GM21423 (cell line): ENCODE data around the gene ARMH2.

Experiments used
- ATAC-seq: cut with Tn5 transposase; IDR thresholded peaks from one replicate; pipeline ENCODE4 v1.9.1; 2021; ENCODE audit warnings: mild to moderate bottlenecking, moderate library complexity; ENCODE audit not compliant: unreplicated experiment

Gene ARMH2

DNA sequence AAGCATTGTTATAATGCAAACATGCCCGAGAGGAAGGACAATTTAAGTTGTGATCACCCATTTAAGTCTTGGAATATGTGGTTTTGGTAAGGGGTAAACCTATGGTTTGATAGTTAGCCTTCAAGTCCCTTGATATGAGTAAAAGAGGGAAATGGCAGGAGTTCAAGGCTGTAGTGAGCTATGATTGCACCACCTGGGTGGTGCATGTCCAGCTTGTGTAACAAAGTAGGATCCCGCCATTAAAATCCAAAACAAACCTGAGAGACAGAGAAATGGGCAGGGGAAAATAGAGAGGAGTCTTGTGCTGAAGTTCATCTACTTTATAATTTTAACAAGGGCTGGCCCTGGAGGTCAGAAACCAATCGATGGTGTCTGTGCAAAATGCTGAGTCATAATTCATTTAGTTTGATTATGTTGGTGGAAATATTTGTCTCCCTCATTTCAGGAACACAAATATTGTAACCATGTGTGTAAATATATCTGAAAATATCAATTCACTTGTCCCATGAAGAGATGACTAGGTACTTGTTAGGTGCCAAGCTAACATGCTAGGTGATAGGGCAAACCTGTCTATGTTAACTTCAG, 23.2 kb upstream of the ARMH2 start:
- no peak for ATAC-seq

DNA sequence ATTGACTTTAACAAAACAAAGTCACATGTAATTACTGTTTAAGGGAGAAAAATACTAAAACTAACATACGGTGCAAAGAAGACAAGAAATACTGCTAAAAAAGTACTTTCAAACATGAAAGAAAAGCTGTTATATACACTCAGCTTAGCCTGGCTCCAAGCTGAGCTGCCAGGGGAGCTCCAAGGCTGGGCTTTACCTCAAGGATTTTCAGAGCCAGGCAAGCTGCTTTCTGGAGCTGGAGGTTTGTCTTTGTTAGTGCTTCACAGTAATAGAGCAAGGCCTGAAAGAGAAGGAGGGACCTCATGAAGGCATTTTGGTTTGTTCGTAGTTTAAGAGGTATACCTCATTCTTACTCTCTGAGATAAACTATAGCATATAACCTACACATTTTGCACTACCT, 19.6 kb upstream of the ARMH2 start:
- ATAC-seq: no peak

DNA sequence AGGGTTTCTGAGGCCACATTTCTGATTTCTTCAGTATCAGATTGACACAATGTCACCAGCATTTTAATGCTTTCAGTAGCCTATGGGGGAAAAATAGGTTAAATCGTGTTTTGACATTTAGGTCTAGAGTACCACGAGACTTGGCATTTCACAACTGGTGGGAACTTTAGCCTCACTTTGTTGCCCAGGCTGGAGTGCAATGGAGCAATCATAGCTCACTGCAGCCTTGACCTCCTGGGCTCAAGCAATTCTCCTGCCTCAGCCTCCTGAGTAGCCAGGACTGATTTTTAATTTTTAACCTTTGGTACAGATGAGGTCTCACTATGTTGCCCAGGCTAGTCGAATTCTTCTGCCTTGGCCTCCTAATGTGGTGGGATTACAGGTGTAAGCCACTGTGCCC, 11.0 kb upstream of the ARMH2 start:
- no peak for ATAC-seq

DNA sequence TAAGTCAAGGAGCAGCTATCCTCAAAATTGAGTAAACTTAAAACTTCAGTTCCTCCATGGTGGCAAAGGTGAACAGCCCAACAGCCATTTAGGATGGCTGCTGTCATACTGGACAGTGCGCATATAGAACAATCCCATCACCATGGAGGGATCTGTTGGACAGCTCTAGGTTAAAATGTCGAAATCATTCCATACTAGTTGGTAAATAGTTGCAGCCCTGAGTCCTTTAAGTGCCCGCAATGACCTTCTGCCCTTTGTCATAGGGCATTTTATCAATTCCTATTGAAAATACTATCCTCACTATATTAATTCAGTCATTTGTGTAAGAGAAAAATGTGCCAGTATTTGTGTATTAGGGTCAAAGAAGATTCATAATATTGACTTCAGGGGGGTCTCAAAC, 8.9 kb upstream of the ARMH2 start:
- no peak for ATAC-seq

DNA sequence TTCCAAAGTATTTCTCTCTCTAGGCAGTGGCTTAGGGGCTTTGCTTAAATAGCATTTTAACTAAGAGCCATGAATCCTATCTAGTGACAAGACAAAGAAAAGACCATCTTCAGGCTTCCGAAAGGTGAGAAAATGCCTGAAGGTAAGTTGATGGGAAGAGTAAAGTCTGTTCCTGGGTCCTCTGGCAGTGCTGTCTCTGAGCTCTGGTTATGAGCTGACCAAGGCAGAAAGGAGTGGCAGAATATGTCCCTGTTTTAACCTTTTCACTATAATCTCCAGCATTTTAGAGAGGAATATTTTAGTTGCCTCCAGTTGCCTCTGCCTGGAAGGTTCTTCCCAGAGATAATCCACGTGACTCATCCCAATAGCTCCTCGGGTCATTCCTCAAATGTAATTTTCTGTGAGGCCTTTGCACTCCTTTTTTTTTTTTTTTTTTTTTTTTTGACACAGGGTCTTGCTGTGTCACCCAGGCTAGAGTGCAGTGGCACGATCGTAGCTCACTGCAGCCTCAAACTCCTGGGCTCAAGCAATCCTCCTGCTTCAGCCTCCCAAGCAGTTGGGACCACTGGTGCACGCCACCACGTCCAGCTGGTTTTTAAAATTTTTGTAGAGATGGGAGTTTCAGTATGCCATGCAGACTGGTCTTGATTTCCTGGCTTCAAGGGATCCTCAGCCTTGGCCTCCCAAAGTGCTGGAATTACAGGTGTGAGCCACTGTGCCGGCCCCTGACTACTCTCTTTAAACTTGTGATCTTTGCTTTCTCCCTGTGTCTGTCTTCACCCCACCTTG, 3.7 kb upstream of the ARMH2 start:
- no peak for ATAC-seq

DNA sequence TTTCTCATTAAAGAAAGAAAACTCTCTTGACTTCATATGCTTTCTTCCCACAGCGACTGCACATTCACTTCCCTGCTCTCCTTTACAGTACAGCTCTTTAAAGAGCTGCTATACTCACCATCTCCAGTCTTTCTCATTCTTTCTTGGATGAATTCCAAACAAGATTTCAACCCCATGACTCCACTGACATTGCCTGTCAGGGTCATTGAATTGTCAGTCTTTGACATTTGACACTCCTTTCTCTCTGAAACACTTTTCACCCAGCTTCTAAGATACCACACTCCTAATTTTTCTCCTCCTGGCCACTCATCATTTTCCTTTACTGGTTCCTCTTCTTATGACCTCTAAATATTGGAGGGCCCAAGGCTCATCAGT, 811 bp upstream of the ARMH2 start:
- no peak for ATAC-seq

DNA sequence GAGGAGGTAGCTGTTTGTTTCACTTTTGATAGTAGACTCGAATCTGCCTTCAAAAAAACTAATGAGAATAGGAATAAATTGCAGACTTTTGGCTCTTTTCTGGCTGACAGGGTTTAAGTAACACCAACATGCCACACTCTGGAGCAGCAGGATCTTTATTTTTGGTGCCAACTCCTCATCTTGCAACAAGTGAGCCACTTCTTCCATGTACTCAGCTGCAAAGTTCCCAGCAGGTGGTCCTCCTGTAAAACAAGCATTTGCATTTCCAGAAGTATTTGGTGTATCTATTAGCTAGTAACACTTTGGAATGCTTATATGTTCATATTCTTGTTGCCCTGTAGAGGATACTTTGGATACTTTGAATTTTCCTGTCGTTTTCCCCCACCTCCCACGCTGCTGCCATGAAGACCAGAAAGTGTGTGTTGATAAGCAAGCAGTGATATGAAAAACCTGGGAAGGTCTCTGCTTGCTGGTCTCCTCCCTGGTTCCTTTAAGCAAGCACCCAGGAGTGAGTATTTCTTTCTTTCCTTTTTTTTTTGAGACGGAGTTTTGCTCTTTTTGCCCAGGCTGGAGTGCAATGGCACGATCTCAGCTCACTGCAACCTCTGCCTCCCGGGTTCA, 1.0 kb downstream of the ARMH2 start:
- no peak for ATAC-seq

DNA sequence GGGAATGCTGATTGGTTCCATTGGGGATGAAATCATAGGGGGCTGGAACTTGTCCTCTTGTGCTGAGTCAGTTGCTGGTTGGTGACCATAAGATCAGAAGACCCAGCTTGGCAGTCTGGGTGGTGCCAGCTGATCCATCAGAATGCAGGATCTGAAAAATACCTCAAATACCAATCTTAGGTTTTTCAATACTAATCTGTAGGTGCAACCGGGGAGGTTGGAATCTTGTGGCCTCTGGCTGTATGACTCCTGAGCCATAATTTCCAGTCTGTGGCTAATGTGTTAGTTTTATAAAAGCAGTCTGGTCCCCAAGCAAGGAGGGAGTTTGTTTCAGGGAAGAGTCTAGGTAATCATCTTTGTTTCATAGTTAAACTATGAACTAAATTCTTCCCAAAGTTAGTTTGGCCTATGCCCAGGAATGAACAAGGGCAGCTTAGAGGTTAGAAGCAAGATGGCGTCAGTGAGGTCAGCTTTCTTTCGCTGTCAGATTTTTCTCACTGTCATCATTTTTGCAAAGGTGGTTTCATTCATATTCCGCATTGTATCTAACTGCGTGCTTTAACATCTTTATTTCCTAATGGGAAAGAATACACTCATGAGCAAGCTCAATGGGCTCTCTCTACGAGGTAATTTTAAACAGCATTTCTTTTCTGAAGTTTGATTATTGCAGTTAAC, 2.0 kb downstream of the ARMH2 start:
- ATAC-seq: no peak

DNA sequence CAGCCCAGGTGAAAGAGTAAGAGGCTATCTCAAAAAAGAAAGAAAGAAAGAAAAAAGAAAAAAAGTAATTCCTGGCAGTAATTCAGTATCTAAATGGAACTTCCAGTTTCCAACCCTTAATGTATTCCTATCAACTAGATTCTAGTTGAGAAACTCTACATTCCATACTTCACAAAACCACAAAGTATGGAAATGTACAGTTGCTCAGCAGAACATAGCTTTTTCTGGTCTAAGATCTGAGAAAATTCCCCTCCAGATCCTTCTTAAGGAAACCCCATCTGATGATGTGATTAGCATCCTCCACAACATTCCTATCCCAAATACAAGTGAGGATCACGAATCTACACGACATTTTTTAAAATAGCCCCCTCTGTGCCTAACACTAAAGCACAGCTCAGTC, 3.6 kb downstream of the ARMH2 start:
- no peak for ATAC-seq

DNA sequence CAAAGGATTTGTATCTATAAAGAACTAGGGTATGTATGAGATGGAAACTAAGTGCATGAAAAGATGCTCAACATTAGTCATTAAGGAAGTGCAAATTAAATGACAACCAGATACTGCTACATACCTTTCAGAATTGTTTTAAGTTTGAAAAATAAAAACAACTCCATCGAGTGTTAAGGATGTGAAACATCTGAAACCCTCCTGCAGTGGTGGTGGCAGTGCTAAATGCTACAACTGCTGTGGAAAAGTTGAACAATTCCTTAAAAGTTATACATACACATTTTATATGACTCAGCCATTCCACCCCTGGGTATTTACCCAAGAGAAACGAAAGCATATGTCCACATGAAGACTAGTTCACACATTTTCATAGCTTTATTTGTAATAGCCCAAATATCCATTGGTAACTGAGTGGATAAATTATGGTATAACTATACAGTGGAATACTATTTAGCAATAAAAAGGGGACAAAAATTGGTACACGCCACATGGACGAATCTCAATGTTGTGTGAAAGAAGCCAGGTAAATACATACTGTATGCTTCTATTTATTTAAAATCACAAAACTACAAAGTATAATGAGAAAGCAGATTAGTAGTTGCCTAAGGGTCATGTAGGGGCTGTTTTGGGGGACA, 10.6 kb downstream of the ARMH2 start:
- no peak for ATAC-seq

DNA sequence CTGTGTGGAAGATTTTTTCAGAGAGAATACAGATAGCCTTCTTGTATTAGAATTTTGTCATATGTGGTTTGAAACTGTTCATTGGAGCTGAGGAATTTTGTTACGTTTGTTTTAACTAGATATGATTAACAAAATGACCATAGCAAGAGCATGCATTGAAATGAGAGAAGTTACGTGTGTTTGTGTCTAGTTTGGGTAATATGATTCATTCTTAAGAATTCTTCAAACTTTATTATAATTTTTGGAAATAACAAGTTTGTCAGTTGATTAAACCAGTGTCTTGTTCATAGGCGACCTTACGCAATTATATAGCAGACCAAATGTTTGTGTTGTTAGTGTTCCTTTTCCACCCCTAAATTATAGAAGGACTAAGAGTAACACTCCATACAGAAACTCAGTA, 18.5 kb downstream of the ARMH2 start:
- no peak for ATAC-seq

DNA sequence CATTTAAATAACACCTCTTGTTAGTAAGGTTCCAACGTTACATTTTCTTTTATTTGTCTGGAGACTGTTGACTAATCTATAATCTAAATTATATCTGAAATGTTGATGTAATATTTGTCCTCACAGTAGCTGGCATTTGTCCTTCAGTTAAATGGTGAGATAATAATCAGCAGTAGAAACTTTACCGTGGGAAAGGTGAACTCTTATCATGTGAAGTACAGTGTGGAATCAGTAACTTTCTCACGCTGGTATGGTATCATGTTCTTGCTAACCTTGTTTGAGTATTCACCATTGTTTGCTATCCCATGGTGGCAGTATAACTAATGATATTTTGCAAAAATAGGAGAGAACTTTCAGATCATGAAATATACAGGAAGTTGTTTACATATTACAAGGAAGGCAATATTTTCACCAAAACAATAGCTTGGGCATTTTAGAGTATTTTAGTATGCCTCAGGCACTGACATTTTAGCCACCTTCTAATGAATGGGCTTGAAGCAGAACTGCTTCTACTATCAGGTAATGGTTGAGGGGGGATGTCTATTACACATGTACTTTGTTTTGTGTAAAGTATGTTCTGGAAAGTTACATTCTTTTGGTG, 19.2 kb downstream of the ARMH2 start:
- no peak for ATAC-seq

DNA sequence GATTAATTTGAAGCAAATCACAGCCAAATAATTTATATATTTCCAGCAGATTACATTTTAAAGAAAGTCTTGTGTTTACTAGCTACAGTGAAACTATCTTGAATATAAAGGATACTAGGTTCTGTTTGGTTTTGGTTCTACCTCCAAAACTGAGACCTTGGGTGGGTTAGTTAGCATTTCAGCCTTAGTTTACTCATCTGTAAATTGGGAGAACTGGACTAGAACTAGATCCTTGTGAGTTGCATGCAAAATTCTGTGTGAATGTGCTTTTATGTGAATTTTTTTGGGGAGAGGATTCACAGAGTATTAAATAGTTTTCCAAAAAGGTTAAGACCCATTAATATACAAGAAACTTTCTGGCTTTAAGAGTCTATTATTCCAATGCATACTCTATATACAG, 19.8 kb downstream of the ARMH2 start:
- ATAC-seq: no peak

DNA sequence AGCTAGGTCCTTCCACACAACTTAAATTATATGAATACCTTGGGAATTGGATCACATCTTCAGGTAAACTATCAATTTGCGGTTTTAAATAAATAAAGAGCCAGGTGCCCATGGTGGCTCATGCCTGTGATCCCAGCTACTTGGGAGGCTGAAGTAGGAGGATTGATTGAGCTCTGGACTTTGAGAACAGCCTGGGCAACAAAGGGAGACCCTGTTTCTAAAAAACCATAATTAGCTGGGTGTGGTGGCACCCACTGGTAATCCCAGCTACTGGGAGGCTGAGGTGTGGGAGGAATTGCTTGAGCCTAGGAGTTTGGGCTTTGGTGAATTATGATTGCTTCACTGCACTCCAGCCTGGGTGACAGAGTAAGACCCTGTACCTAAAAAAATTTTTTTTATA, 20.6 kb downstream of the ARMH2 start:
- ATAC-seq: no peak

DNA sequence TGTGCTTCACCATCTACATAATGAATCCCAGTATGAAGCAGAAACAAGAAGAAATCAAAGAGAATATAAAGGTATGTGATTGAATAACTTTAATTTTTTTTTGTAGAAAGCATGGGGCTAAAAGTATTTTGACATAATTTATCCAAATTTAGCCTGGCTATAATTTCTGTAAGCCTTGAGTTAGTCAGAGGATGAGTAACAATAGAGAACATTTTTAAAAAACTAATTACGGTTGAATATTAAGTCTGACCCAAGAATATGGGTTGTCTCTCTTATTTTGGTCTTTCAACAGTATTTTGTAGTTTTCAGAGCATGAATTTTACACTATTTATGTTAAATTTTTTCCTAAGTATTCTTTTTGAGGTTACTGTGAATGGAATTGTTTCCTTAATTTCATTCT, 21.5 kb downstream of the ARMH2 start:
- ATAC-seq: no peak

DNA sequence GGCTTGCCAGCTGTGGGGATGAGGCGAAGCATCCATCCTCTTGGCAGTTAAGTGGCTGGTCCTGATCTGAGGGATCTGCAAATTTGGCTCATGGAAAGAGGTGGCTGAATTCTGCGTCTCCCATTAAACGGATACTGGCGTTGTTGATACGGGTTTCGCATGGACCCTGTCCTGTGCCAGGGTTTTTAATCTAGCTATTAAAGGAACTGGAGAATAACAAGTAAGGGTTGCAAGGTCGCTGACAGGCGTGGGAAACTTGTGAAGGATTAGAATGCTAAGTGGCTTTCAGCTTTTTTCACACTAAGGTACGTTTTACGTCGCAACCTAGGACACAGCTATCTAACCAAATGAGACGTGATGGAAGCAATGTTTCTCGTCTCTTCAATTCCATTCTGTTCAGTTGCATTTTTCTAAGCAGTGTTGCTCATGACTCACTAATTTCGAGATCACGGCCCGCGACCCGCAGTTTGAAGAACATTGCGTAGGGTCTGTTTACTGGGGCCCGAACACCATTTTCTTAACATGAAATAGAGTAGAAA, 23.1 kb downstream of the ARMH2 start:
- ATAC-seq: no peak

DNA sequence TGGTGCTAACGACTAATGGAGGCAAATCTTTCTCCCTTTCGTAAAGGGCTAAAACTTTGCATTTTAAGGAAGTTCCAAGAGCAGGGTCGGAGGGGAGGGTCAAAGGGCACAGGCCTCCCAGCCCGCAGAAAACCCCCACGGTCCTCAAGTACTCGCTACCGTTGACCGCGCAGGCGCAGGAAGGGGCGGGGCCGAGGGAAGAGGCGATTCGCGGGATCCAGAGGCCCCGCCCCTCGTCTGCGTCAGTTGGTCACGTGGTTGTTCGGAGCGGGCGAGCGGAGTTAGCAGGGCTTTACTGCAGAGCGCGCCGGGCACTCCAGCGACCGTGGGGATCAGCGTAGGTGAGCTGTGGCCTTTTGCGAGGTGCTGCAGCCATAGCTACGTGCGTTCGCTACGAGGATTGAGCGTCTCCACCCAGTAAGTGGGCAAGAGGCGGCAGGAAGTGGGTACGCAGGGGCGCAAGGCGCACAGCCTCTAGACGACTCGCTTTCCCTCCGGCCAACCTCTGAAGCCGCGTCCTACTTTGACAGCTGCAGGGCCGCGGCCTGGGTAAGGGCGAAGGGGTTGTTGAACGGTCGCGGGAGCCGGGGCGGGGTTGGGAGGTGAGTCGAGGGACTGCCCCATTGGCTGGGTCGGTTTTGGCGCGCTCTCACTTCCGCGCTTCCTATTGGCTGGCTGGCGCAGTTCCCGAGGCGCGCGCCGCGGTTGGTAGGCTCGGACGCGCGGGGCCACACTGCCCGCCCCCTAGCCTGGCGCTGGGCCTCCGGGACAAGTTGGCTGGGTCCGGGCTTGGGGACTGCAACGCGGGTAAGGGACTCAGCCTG, 23.8 kb downstream of the ARMH2 start, which contains the start of gene GMNN:
TSS of gene GMNN (plus strand) at position 242 of the 824 bp plus-strand sequence. CDS start 2,310 bp downstream, outside the sequence.
- ATAC-seq: peak; percentile 91

DNA sequence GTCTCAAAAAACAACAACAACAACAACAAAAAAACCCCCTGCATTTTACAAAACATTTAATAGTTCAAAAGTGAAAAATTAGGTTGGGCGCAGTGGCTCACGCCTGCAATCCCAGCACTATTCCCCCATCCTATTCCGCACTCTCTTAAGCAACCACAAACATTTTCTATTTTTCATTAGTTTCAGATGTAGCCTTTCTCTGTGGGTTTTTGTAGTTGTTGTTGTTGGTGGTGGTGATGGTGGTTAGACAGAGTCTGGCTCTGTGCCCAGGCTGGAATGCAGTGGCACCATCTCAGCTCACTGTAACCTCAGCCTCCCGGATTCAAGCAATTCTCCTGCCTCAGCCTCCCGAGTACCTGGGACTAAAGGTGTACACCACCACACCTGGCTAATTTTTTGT, 30.4 kb downstream of the ARMH2 start:
- ATAC-seq: no peak

DNA sequence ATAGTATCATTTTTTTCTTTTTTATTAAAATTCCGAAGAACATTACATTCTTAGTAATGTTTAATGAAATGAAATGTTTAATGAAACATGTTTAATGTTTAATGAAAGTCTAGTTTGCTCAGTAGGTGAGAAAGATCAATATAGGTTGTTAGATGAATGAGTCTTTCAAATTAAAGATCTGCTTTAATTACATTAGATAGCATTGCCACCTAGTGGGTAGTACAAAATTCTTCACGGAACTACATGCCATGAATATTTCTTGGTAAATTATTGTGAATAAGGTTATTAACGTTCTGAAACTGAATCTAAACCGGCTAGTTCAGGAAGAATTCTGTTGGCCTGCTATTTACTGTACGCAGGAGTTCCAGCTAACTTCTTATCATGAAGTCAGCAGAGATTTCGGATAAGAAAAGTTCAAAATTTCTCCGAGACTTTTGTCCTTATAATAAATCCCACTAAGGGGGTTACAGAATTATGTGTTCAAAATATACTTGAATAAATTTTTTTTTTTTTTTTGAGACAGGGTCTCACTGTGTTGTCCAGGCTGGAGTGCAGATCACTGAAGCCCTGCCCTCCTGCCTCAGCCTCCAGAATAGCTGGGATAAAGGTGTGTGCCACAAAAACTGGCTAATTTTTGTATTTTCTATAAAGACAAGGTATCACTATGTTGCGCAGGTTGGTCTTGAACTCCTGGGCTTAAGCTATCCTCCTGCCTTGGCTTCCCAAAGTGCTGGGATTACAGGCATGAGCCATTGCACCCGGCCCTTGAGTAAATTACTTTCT, 31.8 kb downstream of the ARMH2 start:
- peak; percentile 60 for ATAC-seq
